ENCODE results near the gene STMN1.

Gene STMN1

DNA sequence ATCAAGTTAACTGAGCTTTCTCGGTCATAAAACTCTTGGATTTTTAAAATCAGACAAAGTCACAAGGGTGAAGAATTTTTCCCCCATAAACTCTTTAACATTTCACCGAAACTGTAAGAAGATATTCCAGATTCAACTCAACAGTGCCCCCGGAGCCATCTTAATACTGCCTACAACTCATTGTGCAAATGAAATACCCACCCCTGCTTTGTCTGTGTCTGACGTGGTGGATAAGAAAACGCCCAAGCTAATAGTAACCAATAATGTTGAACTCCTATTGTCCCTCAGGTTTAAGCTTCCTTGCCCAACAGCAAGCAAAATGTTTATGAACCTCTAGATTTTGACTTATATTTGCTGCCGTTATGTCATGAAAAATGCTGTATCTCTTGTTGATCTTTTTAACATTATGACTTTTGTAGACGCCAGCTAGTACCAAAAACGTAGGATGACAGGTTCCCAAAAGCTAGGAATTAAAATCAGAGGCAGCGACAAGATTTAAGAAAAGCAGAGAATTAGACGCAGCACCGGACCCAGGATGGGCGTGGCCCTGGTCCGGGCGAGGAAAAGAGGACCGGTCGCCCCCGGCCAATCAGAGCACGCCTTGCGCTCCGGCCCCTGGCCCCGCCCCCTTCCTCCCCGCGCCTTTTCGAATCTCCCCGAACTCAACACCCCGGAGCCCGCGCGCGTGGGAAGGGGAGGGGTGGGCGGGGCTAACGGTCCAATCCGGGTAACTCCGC, 1.1 kb downstream of the STMN1 start:
- peak overlapping the region; percentile 90 for H3K4me2 ChIP-seq (ENCODE audit: low read length)
- H3K9me3 ChIP-seq (ENCODE audit: control insufficient read depth, low read length) = no peaks in the 10 kb centered on the region
- H3K4me3 ChIP-seq (ENCODE audit: low read depth, low read length) = peak overlapping the region; percentile 78
- peak overlapping the region; percentile 83 for H2AFZ ChIP-seq
- no peaks in the 10 kb centered on the region for H3K36me3 ChIP-seq (ENCODE audit: control insufficient read depth, insufficient read depth, low read length)
- no peaks in the 10 kb centered on the region for H3K27me3 ChIP-seq (ENCODE audit: control insufficient read depth, insufficient read depth, low read length)
- H3K79me2 ChIP-seq = no peaks in the 10 kb centered on the region
- TF ChIP-seq, protein P1, sequence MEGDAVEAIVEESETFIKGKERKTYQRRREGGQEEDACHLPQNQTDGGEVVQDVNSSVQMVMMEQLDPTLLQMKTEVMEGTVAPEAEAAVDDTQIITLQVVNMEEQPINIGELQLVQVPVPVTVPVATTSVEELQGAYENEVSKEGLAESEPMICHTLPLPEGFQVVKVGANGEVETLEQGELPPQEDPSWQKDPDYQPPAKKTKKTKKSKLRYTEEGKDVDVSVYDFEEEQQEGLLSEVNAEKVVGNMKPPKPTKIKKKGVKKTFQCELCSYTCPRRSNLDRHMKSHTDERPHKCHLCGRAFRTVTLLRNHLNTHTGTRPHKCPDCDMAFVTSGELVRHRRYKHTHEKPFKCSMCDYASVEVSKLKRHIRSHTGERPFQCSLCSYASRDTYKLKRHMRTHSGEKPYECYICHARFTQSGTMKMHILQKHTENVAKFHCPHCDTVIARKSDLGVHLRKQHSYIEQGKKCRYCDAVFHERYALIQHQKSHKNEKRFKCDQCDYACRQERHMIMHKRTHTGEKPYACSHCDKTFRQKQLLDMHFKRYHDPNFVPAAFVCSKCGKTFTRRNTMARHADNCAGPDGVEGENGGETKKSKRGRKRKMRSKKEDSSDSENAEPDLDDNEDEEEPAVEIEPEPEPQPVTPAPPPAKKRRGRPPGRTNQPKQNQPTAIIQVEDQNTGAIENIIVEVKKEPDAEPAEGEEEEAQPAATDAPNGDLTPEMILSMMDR (IDR thresholded peaks at IDR 0.05) = no peak
- no peaks in the 10 kb centered on the region for H3K4me1 ChIP-seq
- no peak overlapping the region for H3K9ac ChIP-seq
- peak overlapping the region; percentile 66 for H3K27ac ChIP-seq

DNA sequence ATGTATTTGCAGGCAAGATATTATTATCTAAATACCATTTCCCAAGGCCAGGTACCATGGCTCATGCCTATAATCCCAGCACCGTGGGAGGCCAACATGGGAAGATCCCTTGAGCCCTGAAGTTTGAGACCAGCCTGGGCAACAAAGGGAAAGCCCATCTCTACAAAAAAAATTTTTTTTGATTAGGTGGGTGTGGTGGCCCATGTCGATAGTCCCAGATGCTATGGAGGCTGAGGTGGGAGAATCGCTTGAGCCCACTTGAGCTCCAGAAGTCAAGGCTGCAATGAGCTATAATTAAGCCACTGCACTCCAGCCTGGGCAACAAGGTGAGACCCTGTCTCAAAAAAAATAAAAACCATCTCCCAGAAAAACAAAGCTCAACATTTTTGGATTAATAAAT, 2.2 kb downstream of the STMN1 start:
- H3K36me3 ChIP-seq (ENCODE audit: control insufficient read depth, insufficient read depth, low read length) = no peaks in the 10 kb centered on the region
- no peaks in the 10 kb centered on the region for H3K9me3 ChIP-seq (ENCODE audit: control insufficient read depth, low read length)
- no peak overlapping the region for H3K9ac ChIP-seq
- no peak overlapping the region for H3K4me3 ChIP-seq (ENCODE audit: low read depth, low read length)
- H3K27ac ChIP-seq = no peak overlapping the region
- no peaks in the 10 kb centered on the region for H3K27me3 ChIP-seq (ENCODE audit: control insufficient read depth, insufficient read depth, low read length)
- TF ChIP-seq, protein P1 (IDR thresholded peaks at IDR 0.05) = no peak
- H3K79me2 ChIP-seq = no peaks in the 10 kb centered on the region
- H3K4me2 ChIP-seq (ENCODE audit: low read length) = no peak overlapping the region
- no peaks in the 10 kb centered on the region for H3K4me1 ChIP-seq
- H2AFZ ChIP-seq = no peak overlapping the region

GRCh38 chr1:25902462-25902861, 3.8 kb downstream of the STMN1 start:
- TF ChIP-seq, protein P1 (IDR thresholded peaks at IDR 0.05) = no peak
- Histone ChIP-seq H3K27ac (no peak overlapping the region), H3K4me2 (ENCODE audit: low read length) (no peak overlapping the region), H3K27me3 (ENCODE audit: control insufficient read depth, insufficient read depth, low read length) (no peaks in the 10 kb centered on the region), H3K36me3 (ENCODE audit: control insufficient read depth, insufficient read depth, low read length) (no peaks in the 10 kb centered on the region), H3K9me3 (ENCODE audit: control insufficient read depth, low read length) (no peaks in the 10 kb centered on the region), H3K4me1 (no peaks in the 10 kb centered on the region), H3K9ac (no peak overlapping the region), H2AFZ (no peak overlapping the region), H3K4me3 (ENCODE audit: low read depth, low read length) (no peak overlapping the region), H3K79me2 (no peaks in the 10 kb centered on the region)

- no peaks in the 10 kb centered on the region for H3K4me1 ChIP-seq
- H3K9ac ChIP-seq = no peak overlapping the region
- no peak overlapping the region for H3K27ac ChIP-seq
- TF ChIP-seq, protein P1 (IDR thresholded peaks at IDR 0.05) = no peak
- no peaks in the 10 kb centered on the region for H3K9me3 ChIP-seq (ENCODE audit: control insufficient read depth, low read length)
- no peak overlapping the region for H3K4me3 ChIP-seq (ENCODE audit: low read depth, low read length)
- no peaks in the 10 kb centered on the region for H3K27me3 ChIP-seq (ENCODE audit: control insufficient read depth, insufficient read depth, low read length)
- H3K79me2 ChIP-seq = no peaks in the 10 kb centered on the region
- no peak overlapping the region for H3K4me2 ChIP-seq (ENCODE audit: low read length)
- H3K36me3 ChIP-seq (ENCODE audit: control insufficient read depth, insufficient read depth, low read length) = no peaks in the 10 kb centered on the region
- no peak overlapping the region for H2AFZ ChIP-seq
Measured at GRCh38 chr1:25900219-25900618, 6.0 kb downstream of the STMN1 start.

GRCh38 chr1:25899792-25900191, 6.4 kb downstream of the STMN1 start:
- H3K36me3 ChIP-seq (ENCODE audit: control insufficient read depth, insufficient read depth, low read length) = no peaks in the 10 kb centered on the region
- no peak overlapping the region for H3K27ac ChIP-seq
- H2AFZ ChIP-seq = no peak overlapping the region

More at GRCh38 chr1:25899792-25900191, 6.4 kb downstream of the STMN1 start:
- Histone ChIP-seq H3K4me3 (ENCODE audit: low read depth, low read length) (no peak overlapping the region), H3K9ac (no peak overlapping the region), H3K9me3 (ENCODE audit: control insufficient read depth, low read length) (no peaks in the 10 kb centered on the region), H3K4me1 (no peaks in the 10 kb centered on the region), H3K27me3 (ENCODE audit: control insufficient read depth, insufficient read depth, low read length) (no peaks in the 10 kb centered on the region), H3K4me2 (ENCODE audit: low read length) (no peak overlapping the region), H3K79me2 (no peaks in the 10 kb centered on the region)
- TF ChIP-seq, protein P1 (IDR thresholded peaks at IDR 0.05) = no peak

Measured in parathyroid adenoma (tissue), 2 donors.